Upper lobe of right lung (tissue), 1 donor: ENCODE data around the gene CLK4. TPM values are rescaled to one million over a fixed set of nuclear protein-coding genes. Genes with fewer than 3 reads are reported as not detected.

Source experiments
- ATAC-seq: fragments of 200-7000 bp; cut with Tn5 transposase; one replicate; pipeline ENCODE4 v1.9.1; 2020; ENCODE audit warnings: mild to moderate bottlenecking, moderate library complexity
- DNase-seq: peaks from one replicate; pipeline ENCODE4 v3.0.0-alpha.2; 2020
- H3K27ac ChIP-seq: fragments of 200-600 bp; one replicate; pipeline ENCODE4 v1.8.0; 2022
- H3K27me3 ChIP-seq: fragments of 200-600 bp; one replicate; pipeline ENCODE4 v1.8.0; 2022; ENCODE audit warnings: mild to moderate bottlenecking
- H3K36me3 ChIP-seq: fragments of 200-600 bp; one replicate; pipeline ENCODE4 v1.8.0; 2022
- H3K4me1 ChIP-seq: fragments of 200-600 bp; one replicate; pipeline ENCODE4 v1.8.0; 2022
- H3K4me3 ChIP-seq: fragments of 200-600 bp; one replicate; pipeline ENCODE4 v1.8.0; 2022; ENCODE audit warnings: mild to moderate bottlenecking
- H3K9me3 ChIP-seq: fragments of 200-600 bp; one replicate; pipeline ENCODE4 v1.8.0; 2022
- intact Hi-C: fragments of 100-400 bp; cut with DNase I; formaldehyde crosslinking; loops from one replicate; pipeline ENCODE4 v1.11.0; 2022
- total RNA-seq: library from RNA; stranded (reverse); fragmentation: NEBNext Ultra II Directional; extraction: Animal tissue kit (Norgen Biotek cat#: 25700); gene quantifications from one replicate; pipeline ENCODE4 v1.2.1, GENCODE V29; 2021
- TF ChIP-seq, protein P1 (sequence below): fragments of 200-600 bp; IDR thresholded peaks from one replicate; pipeline ENCODE4 v1.8.0; 2022; ENCODE audit warnings: antibody characterized with exemption
- donor health status: DM: no; HTN: yes; CAD: no; lungs with severe emphysema.

The CLK4 gene
- total RNA-seq, 1 donor from 2014 or later = 35.4 TPM

DNA sequence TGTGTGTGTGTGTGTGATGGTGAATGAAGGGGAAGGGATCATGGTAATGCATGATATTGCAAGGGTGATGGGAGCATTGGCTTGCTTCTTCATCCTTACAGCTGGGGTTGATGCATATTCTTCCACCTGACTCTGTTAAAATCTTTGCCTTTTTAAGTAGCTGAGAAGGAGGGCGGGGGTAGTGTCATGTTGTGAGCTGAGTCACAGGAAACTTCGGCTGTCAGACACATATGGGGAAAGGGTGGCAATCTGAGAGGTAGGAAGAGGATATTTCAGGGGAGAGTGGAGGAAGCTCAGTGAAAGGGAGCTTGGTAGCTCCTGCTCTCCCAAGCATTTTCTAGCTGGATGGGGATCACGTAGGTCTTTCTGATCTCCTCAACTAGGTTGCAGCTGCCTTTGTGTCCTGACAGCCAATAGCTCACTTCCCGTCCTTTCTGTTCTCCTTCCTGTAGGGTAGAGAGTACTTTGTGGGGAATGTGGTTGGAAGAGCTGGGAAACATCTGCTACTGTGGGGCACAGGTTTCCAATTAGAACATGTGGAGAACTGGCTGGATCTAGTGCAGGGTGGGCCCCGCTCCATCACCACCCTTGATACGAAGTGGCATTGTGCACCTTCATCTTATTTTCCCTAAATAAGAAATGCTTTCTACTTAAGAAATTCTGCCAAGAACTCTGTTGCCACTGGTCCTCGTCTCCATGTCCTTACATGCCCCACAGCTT, 18.1 kb upstream of the CLK4 start:
- intact Hi-C loops = no loop called here

DNA sequence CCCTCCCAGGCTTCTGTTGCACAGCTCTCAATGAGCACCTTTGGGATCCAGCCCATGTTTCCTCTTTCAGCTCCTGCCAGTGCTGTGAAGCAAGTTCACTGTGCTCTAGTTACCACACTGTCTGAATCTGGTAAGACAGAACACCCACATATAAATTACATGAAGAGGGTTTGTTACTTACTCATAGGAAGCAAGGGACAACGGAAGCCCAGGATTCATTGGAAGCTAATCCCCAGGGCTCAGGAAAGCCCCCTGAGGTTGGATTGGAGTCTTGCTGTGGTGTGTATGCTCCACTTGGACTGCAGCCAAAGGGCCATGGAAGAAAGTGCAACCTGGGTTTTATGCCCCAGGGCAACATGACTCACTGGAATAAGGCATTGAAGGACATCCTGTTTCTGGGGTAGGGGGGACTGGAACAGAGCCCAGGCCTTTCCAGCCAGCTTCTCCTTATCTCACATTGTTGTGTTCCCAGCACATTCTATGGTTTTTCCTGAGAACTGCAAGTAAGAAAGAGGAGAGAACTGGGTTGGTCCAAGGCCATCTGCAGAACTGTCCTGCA, 15.6 kb upstream of the CLK4 start:
- H3K4me3 ChIP-seq = no peak overlapping the region
- no peaks in the 10 kb centered on the region for H3K9me3 ChIP-seq
- no peaks in the 10 kb centered on the region for H3K27me3 ChIP-seq
- ATAC-seq (peak; percentile 56), DNase-seq (no peak)
- H3K36me3 ChIP-seq = no peaks in the 10 kb centered on the region
- intact Hi-C loops = no loop called here
- TF ChIP-seq, protein P1, sequence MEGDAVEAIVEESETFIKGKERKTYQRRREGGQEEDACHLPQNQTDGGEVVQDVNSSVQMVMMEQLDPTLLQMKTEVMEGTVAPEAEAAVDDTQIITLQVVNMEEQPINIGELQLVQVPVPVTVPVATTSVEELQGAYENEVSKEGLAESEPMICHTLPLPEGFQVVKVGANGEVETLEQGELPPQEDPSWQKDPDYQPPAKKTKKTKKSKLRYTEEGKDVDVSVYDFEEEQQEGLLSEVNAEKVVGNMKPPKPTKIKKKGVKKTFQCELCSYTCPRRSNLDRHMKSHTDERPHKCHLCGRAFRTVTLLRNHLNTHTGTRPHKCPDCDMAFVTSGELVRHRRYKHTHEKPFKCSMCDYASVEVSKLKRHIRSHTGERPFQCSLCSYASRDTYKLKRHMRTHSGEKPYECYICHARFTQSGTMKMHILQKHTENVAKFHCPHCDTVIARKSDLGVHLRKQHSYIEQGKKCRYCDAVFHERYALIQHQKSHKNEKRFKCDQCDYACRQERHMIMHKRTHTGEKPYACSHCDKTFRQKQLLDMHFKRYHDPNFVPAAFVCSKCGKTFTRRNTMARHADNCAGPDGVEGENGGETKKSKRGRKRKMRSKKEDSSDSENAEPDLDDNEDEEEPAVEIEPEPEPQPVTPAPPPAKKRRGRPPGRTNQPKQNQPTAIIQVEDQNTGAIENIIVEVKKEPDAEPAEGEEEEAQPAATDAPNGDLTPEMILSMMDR = no peak
- no peak overlapping the region for H3K27ac ChIP-seq
- H3K4me1 ChIP-seq = no peaks in the 10 kb centered on the region

More for the DNA sequence above, 18.1 kb upstream of the CLK4 start:
- Histone ChIP-seq H3K4me3 (no peak overlapping the region), H3K9me3 (no peaks in the 10 kb centered on the region), H3K27ac (no peak overlapping the region), H3K27me3 (no peaks in the 10 kb centered on the region), H3K4me1 (no peaks in the 10 kb centered on the region), H3K36me3 (no peaks in the 10 kb centered on the region)
- TF ChIP-seq, protein P1 = no peak
- DNase-seq (no peak), ATAC-seq (no peak)

DNA sequence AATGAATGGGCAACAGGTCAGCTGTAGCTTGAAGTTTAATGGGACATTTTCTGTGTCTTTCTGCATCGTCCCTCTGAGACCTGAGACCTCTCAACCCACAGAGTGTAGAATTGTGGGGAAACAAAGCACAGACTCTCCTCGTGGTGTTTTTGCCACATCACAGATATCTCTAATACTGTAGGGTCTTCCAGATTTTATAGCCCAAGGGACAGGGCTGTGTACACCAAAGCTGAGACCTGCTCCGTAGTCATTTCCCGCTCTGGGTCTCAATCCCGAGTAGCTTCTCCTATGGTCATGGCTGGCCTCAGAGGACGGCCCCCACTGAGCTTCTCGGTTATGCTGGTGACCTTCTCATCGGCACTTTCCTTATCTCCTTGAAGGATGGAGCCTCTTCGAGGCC, 14.9 kb upstream of the CLK4 start:
- ATAC-seq (no peak), DNase-seq (no peak)
- Histone ChIP-seq H3K36me3 (no peaks in the 10 kb centered on the region), H3K4me3 (no peak overlapping the region), H3K9me3 (no peaks in the 10 kb centered on the region), H3K27ac (no peak overlapping the region), H3K27me3 (no peaks in the 10 kb centered on the region), H3K4me1 (no peaks in the 10 kb centered on the region)
- intact Hi-C loops = no loop called here
- TF ChIP-seq, protein P1 = no peak

DNA sequence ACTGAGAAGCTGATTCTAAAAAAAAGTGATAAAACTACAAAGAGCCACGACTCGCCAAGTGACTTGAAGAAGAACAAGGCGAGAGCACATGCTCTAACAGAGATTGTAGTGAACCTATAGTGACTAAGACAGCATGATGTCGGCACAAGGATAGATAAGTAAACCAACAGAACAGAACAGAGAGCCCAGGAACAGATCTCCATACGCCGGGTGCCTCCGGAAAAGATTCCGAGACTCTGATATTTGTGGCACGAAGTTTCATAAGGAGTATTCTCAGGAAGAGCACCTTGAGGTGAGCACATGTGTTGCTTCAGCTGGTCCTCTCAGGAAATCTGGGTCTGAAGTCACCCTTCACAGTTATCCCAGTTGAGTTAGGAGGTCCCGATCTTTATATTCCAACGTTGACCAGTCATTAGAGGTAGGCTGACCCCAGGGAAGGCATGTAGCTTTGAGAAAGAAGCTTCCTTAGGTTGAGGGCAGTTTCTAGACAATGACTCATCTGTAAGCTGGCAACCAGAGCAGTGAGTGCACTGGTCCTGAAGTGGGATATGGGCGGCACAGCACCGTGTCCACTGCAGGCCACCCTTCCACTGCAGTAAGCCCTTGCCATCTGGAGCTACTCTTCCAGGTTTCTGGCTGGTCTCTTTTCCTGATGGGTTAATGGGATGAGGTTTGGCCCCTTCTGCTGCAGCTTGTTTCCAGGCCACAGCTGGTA, 13.6 kb upstream of the CLK4 start:
- intact Hi-C loops = no loop called here
- ATAC-seq = no peak
- H3K4me1 ChIP-seq = no peaks in the 10 kb centered on the region

DNA sequence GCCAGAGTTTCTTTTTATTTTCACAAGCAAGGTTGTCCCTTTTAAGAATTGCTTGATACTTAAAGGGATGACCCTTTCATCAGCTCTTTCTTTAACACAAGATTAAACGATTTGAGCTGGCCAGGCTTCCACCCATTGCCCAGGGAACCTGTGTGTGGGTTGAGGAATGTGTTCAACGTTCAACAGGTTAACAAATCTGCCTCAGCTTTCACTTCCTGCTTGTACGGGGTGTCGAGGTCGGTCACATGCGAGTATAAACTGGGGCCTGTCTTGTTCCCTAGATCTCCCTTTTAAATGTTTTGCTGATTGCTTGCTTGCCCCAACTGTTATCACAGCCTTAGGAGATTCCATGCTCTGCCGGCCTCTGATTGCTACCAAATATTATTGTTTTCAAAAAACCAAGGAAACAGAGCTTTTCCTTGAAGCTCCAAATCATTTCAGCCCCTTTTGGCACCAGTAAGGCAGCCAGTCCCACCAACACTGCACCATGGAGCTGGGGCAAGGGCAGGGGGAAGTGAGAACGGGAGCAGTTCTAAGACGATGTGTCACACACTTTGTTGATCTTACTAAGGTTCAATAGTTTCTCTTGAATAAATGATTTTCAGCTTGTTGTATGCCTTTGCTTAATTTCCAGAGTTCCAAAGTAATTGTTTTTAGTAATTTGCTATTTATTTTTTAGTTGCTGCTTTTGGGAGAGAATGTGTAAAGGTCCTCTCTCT, 10.7 kb upstream of the CLK4 start:
- intact Hi-C loops = no loop called here
- no peaks in the 10 kb centered on the region for H3K4me1 ChIP-seq
- no peak for DNase-seq
- H3K36me3 ChIP-seq = no peaks in the 10 kb centered on the region
- peak; percentile 33 for ATAC-seq
- H3K9me3 ChIP-seq = no peaks in the 10 kb centered on the region
- TF ChIP-seq, protein P1 = no peak
- H3K27me3 ChIP-seq = no peaks in the 10 kb centered on the region
- H3K4me3 ChIP-seq = no peak overlapping the region
- no peak overlapping the region for H3K27ac ChIP-seq

More for the DNA sequence above, 13.6 kb upstream of the CLK4 start:
- Histone ChIP-seq H3K27ac (no peak overlapping the region), H3K9me3 (no peaks in the 10 kb centered on the region), H3K36me3 (no peaks in the 10 kb centered on the region), H3K27me3 (no peaks in the 10 kb centered on the region), H3K4me3 (no peak overlapping the region)
- TF ChIP-seq, protein P1 = no peak
- DNase-seq = no peak
